ENCODE data around the gene RUNDC3A.
"Not testable (repeated sequence)": the region's sequence is repeated elsewhere in the genome, so short reads cannot be mapped to it uniquely, and the experiment has no call there.

Gene RUNDC3A

DNA sequence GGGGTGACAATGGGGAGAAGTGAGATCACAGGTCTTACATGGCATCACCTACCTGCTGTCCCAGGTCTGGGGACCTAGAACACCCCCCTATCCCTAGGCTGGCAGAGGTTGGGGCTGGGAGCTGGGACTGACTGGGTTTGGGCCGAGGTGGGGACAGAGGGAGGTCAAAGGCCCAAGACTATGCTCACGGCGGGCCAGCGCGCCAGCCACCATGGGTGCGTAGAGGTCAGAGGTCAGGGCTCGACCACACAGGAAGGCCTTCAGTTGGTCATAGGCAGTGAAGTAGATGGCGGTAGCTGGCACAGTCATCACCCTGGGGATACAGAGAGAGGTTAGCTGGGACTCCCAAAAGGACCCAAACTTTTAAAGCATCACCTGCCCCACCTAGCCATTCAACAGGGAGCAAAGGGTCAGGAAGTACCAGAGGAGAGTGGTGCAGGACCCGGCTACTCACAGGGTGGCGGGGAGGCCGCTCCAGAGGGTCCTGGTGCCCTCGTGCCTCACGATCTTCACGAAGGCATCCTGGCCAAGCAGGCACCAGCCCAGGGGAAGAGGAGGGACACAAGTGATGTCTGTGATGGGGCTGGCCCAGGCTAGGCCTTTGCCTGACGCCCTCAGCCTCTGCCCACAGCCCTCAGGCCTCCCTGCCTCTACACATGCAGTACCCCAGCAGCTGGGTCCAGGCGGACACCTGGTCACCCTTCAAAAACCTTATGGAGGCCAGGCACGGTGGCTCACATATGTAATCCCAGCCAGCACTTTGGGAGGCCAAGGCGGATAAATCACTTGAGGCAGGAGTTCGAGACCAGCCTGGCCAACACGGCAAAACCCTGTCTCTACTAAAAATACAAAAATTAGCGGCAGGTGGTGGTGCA lies 13.1 kb downstream of the RUNDC3A start:
- no peak for DNase-seq

DNA sequence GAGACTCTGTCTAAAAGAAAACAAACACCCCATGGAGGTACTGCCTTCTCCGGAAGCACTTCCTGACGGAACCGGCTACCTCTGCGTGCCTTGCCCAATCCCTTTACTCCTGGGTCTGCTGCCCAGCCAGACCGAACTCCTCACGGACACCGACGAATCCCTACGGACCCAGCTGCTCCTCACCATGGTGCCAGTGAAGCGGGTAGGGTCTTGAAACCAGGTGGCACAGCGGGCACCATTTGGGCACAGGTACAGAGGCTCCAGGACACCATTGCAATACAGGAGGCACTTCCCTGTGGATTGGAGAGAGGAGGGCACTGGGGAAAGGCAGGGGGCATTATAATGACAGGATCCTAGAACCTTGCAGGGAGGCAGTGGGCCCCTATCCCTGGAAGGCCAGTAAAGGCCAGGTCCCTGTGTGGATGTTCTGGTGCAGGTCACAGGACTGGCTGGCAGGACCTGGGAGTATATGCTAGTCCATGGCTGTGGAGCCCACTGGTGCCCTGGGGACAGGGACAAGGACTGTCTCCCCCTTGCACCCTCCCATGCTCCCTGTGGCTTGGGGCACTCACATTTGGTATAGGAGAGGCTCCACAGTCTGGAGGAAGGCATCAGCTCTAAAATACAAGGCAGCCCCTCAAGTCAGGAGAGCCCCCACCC lies 14.0 kb downstream of the RUNDC3A start:
- no peak for DNase-seq

DNA sequence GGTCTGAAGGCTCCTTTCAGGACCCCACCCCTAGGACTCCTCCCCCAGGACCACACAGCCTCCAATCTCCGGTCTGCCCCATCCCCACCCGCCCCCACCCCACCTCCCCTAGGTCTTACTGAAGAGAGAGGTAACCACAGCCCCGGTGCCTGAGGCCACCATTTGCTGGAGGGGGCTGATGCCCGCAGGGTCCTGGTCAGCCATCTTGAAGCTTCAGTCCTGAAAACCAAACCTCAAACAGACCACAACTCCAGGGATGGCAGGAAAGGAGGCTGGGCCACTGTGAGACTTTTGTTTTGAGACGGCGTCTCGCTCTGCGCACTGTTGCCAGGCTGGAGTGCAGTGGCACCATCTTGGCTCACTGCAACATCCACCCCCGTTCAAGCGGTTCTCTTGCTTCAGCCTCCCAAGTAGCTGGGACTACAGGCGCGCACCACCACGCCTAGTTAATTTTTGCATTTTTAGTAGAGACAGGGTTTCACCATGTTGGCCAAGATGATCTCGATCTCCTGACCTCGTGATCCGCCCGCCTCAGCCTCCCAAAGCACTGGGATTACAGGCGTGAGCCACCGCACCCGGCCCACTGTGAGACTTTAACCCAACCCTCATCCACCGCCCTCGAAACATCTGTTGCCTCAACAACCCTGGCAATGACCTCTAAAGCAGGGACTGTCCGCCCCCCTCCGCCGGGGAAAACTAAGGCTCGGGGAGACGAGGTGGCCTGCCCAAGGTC lies 15.1 kb downstream of the RUNDC3A start:
- DNase-seq, result no peak

DNA sequence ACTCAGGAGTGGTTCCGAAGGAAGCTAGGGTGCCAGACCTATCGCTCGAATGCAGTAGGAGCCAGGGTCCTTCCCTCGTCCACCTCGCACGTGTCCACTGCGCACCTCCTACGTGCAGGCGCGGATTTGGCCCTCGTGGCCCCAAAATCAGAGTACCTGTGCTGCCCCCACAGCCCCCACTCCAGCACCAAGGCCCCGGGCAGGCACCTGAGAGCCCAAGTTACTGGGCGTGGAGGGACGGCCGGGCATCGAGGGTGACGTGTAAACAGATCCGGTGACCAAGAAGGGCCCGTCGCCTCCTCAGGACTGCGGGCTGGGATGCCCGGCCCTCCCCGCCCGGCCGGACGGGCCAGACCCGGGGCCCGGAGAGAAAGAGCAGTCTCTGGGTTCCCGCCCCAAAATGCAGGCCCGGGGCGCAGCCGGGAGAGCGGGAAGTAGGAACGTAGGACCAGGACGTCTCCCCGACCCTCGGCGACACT lies 15.7 kb downstream of the RUNDC3A start:
- no peak for DNase-seq

DNA sequence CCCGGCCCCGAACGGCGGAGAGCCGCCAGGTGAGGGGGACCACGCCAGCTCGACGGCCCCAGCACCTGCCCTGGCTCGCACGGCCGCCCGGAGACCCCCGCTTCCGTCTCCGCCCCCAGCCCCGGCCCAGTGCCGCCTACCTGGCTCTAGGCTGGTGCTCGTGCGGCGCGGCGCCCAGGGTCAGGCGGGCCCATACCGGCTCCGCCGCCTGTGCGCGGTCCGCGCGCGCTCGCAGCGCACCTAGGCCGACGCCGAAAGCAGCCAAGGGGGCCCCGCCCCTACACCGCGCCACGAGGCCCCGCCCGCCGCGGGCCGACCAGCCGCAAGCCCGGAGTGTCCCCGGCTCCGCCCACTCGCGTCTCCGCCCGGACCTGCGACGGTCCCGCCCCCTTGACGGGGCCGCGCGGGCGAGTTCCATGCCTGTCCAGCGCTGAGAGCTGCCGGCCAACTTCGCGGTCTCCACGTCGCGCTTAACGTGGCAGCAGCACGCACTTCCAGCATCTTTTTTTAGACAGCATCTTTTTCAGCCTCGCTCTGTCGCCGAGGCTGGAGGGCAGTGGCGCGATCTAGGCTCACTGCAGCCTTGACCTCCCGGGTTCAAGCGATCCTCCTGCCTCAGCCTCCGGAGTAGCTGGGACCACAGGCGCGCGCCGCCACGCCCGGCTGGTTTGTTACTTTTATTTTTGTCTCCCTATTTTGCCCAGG lies 16.3 kb downstream of the RUNDC3A start, which contains the start of gene SLC25A39:
TSS of gene SLC25A39 (minus strand) at position 253 of the 705 bp plus-strand sequence. CDS start 1,261 bp downstream, outside the sequence.
- DNase-seq, result peak; percentile 93

DNA sequence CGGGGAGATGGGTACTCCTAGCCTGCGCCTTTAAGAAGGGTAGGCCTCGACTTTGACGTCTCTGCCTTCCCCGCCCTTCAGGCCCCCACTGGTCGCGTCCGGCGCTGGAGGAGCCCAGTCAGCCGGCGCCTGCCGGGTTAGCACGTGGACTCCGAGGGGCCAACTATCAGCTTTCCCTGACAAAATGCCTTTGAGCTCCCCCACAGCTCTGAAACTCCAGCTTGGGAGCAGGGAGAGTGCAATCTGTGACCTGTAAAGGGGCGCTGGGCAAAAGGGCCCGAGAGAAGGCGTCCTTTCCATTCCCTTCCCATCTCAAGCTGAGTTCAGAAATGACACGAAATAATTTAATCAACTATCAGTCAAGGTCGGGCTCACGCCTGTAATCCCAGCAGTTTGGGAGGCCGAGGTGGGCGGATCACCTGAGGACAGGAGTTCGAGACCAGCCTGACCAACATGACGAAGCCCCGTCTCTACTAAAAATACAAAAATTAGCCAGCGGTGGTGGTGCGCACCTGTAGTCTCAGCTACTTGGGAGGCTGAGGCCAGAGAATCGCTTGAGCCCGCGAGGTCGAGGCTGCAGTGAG lies 18.6 kb downstream of the RUNDC3A start:
- DNase-seq, result peak; percentile 98

DNA sequence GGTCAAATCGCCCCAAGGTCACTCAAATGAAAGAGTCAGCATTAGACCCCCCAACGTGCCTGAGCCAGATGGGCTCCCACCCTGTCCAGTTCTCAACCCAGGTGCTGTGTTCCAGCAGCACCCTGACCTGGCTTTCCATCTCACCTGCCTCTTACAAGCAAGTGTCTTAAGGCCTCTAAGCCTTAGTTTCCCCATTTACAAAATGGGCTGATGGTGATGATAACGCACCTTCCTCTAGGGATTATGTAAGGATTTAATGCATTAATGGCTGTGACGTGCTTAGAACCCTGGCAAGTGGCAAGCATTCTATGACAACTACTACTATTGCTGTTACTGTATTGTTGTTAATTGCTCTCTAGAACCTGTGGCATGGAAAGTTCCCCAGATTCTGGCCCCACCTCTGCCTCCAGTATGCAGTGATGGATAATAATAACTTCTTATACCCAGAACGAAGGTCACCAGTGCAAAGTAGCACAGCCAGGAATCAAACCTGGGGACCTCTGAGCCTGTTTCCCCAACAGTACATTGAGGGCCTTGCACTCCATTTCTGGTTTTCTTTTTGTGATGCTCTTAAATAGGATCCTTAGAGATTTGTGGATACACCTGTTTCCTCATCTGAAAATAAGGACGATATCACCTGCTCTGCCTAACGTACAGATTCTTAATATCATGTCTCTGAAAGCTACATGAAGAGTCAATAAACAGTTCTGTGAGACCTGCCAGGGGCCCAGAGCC lies 19.5 kb downstream of the RUNDC3A start:
- DNase-seq, result no peak

DNA sequence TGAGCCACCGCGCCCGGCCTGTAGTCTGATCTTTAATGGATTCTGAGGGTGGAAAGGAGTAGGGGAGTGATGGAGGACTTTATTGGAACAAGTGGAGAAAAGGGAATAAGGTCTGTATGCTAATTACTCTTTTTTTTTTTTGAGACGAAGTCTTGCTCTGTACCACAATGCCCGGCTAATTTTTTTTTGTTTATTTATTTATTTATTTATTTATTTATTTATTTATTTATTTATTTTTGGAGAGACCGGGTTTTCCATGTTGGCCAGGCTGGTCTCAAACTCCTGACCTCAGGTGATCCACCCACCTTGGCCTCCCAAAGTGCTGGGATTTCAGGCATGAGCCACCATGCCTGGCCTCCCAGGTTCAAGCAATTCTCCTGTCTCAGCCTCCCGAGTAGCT lies 21.1 kb downstream of the RUNDC3A start:
- DNase-seq, result not testable (repeated sequence)

DNA sequence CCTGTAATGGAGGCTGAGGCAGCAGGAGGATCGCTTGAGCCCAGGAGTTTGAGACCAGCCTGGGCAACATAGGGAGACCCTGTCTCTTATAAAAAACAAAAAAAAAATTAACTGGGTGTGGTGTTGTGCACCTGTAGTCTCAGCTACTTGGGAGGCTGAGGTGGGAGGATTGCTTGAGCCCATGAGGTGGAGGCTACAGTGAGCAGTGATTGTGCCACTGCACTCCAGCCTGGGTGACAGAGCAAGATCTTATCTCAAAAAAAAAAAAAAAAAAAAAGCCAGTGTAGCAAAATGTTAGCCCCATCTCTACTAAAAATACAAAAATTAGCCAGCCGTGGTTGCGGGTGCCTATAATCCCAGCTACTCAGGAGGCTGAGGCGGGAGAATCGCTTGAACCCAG lies 21.9 kb downstream of the RUNDC3A start:
- not testable (repeated sequence) for DNase-seq

DNA sequence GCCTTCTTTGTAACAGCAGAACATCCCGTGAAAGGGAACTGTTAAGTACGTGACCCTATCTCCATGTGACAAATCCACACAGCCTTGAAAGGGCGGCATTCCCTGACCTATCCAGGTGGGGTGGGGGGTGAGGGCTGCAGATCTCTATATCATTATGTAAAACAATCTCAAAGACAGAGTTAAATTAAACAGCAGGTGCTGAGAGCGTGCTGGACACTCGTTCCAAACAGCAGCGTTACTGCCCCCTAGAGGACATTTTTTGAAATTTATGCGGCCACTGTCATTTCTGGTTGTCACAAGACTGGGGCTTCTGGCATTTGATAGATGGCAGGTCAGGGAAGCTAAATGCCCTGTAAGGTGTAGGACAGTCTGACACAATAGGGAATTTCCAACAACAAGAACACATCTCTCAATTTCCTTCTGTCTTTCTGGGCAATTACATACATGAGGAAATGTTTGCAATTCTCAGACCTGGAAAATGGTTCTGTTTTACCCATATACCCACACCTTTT lies 22.9 kb downstream of the RUNDC3A start:
- DNase-seq, result peak; percentile 58

DNA sequence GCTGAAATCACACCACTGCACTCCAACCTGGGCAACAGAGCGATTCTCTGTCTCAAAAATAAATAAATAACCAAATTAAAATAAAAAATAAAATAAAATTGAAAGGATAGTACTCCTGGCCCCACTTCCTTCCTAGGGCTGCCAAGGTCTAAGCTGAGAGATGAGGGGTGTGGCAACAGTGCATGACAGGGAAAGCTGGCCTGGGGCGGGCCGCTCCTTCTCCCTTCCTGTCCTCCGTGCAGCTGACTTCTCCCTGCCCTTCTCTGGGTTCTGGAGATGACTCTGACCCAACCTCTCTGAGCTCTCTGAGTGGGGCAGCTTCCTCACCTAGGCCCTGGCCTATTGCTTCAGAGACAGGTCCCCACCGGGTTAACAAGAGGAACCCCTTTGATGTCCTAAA lies 25.0 kb downstream of the RUNDC3A start:
- DNase-seq, result no peak

DNA sequence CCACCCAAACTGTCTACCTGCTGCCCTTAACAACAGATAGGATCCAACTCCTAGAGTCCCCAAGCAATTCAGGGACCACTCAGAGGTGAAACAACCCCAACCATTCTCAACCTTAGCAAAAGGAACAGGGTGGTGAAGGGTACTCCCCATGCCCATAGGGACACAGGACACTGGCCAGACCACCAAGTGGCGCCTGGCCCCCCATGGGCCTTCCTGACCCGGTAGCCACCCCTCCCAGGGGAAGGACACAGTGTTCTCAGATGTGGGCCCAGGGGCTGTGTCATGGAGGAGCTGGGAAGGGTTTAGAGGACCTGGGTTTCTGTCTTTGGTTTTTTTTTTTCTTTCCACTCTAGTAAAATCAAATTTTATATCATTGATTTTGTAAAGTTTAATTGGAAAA lies 25.9 kb downstream of the RUNDC3A start:
- no peak for DNase-seq

DNA sequence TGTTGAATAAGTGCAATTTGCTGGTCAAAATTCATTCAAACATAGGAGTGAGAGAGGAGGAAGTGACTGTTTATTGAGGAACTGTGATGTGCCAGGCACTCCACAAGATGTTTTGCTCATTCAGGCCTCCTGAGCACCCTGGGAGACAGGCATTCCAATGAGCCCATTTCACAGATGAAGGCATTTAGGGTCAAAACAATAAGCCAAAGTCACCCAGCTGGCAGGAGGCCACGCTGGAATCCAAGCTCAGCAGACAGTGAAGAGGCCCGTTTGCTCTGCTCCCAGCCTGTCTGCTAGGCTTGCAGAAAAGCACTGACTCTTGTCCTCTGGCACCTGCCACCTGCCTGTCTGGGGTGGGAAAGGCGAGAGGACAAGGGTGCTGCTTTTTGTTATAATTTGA lies 26.3 kb downstream of the RUNDC3A start:
- no peak for DNase-seq

DNA sequence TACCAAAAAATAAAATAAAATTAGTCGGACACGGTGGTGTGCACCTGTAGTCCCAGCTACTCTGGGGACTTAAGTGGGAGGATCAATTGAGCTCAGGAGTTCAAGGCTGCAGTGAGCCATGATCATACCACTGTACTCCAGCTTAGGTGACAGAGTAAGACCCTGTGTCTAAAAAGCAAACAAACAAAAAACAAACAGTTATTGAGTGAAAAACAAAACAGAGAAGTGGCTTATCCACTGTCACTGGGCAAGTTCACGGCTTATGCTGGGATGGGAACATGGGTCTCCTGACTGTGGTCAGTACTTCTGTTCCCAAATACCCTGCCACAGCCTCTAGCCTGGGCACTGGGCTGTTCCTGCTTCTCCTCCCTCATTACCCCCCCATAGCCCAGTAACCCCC lies 27.2 kb downstream of the RUNDC3A start:
- no peak for DNase-seq

DNA sequence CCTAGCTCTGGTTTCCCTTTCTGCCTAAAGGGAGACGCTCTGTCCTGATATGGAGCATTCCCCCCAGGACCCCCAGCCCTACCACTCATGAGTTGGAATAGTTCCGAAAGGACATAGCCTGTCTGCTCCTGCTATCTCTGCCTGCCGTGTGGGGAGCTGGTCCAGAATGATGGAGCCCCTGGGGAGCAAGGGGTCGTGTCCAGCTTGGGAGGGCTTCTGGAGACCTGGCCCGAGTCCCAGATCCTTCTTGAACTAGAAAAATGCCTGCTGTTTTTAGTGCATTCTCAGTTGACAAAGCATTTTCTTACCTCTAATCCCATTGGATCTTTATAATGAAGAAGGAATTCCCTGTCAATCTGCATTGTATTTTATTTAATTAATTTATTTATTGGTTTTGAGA lies 27.6 kb downstream of the RUNDC3A start:
- no peak for DNase-seq

DNA sequence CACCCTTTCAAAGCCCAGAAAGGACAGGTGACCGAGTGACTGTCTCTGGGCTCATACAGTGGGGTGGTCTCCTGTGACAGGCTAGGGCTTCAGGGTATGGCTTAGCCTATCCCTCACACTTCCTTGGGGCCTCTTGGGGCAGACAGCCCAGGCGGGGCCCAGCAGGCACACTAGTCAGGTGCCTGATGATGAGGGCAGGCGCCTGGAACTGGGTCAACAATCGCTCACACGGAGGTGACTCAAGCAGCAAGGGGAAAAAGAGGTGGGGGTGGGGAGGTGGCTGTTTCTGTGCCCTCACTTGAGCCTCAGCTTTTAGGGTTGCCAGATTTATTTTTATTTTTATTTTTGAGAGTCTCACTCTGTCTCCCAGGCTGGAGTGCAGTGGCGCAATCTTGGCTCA lies 30.3 kb downstream of the RUNDC3A start:
- no peak for DNase-seq

DNA sequence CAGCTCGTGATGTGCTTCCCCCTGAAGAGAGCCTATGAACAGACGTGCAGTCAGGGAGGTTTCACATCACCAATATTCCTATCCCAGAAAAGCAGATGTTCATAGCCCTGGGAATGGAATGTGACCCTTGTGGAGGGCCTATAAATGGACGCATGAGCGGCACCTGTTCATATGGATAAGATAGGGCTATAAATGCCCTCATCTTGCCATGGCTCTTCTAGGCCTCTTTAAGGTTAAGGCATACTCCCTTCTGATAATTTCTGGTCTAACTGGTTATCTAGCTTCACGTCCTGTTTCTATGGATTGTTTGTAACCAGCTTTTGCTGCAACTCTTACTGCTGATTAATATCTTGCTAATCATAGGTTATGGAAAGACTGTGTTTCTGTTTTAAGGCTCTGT lies 32.2 kb downstream of the RUNDC3A start:
- not testable (repeated sequence) for DNase-seq

DNA sequence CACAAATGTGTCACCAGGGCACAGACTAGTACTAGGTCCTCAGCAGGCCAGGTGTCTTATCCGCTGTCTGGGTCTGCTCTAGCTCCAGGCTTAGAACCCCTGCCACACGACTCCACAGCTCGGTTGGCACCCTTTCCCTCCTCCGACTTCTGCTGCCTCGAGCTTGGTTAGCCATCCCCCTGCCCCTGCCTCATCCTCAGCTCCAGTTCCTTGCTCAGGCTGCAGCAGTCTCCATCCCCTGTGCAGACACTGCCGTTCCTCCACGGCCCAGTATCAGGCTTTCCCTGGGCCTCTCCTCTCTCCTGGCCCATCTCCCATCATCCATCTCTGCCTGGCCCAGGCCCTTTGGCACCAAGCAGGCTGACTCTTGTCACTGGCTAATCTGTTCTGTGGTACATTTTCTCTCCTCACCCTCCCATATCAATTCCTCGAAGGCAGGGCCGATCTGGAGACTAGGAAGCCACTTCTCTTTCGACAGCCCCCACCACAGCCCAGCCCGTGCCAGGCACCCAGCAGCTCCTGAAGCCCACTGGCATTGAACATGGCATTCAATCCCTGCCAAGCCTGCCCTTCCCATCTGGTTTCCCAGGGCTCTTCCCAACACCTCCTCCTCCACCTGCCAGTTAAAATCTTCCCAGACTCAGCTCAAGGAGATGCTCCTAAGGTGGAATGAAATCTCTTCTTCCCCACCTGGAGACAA lies 35.3 kb downstream of the RUNDC3A start:
- DNase-seq, result no peak

DNA sequence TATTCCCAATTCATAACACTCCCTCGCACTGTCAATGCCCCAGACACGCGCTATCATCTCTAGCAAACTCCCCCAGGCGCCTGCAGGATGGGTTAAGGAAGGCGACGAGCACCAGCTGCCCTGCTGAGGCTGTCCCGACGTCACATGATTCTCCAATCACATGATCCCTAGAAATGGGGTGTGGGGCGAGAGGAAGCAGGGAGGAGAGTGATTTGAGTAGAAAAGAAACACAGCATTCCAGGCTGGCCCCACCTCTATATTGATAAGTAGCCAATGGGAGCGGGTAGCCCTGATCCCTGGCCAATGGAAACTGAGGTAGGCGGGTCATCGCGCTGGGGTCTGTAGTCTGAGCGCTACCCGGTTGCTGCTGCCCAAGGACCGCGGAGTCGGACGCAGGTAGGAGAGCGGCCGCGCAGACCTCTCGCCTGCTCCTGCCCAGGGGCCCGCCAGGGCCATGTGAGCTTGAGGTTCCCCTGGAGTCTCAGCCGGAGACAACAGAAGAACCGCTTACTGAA lies 36.6 kb downstream of the RUNDC3A start, which contains the start of gene GRN:
TSS of gene GRN (plus strand) at position 364 of the 515 bp plus-strand sequence. CDS start 3,863 bp downstream, outside the sequence.
- DNase-seq, result peak; percentile 99

DNA sequence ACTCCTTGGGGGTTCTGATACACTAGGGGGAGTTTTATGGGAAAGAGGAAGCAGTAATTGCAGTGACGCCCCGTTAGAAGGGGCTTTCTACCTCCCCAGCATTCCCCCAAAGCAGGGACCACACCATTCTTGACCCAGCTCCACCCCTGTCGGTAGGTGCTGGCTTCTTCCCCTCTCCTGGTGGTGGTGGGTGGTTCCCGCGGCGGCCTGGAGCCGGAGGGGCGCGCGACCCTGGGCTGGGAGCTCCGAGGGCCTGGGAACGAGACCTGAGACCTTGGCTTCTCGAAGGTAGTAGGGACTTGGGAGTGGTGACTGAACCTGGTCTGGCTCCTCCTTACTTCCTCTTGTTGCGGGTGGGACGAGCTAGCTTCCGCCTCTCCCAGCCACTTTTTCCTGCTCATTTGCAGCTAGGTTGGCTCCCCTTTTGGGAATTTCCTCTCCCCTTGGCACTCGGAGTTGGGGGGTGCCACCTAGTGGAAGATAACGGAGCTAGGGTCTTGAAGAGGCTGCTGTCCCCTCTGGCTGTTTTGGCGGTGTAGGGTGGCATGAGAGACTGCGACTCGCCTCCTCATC lies 37.1 kb downstream of the RUNDC3A start:
- peak; percentile 66 for DNase-seq
